GM13976 (cell line): ENCODE results near the gene BBIP1.

Experiments used
- DNase-seq: peaks from one replicate; pipeline ENCODE4 v3.0.0; 2012; ENCODE audit warnings: low spot score
- CTCF ChIP-seq: IDR thresholded peaks from 2 replicates; pipeline ENCODE4 v1.5.1; 2012; ENCODE audit warnings: borderline replicate concordance, mild to moderate bottlenecking; ENCODE audit not compliant: insufficient read depth; ENCODE audit errors: extremely low read depth, missing control alignments, control extremely low read depth
- in situ Hi-C: fragments of 300-500 bp; cut with MboI; formaldehyde crosslinking; loops from one replicate; pipeline ENCODE4 v1.12.0; 2022; ENCODE audit warnings: low sequenced_read_pairs, mixed read lengths, inconsistent platforms; ENCODE audit not compliant: unreplicated experiment

BBIP1 gene

GRCh38 chr10:110859973-110860376 lies 59.0 kb downstream of the BBIP1 start:
- in situ Hi-C loops: no loop called here
- TF ChIP-seq CTCF: no peak
- DNase-seq: no peak

- no peak for DNase-seq
- no peak for TF ChIP-seq CTCF
- in situ Hi-C loops: no loop called here
Measured at GRCh38 chr10:110859206-110859972, 59.6 kb downstream of the BBIP1 start.

GRCh38 chr10:110858297-110858934 lies 60.6 kb downstream of the BBIP1 start:
- DNase-seq: no peak
- in situ Hi-C loops: no loop called here
- no peak for TF ChIP-seq CTCF

GRCh38 chr10:110857265-110858171 lies 61.5 kb downstream of the BBIP1 start:
- in situ Hi-C loops: no loop called here
- no peak for TF ChIP-seq CTCF
- DNase-seq: no peak

- in situ Hi-C loops: no loop called here
- TF ChIP-seq CTCF: no peak
- DNase-seq: no peak
Measured at GRCh38 chr10:110853921-110854605, 64.9 kb downstream of the BBIP1 start.

GRCh38 chr10:110852947-110853346 lies 66.0 kb downstream of the BBIP1 start:
- TF ChIP-seq CTCF: no peak
- in situ Hi-C loops: no loop called here
- DNase-seq: no peak
